Neutrophil (primary cell): ENCODE measurements around the gene ATL2.

Experiments
- H3K27ac ChIP-seq: fragments of 200-600 bp; sonication (generic); 2 replicates; pipeline ENCODE4 v1.5.1; 2016; ENCODE audit warnings: mild to moderate bottlenecking, moderate library complexity
- H3K27me3 ChIP-seq: fragments of 200-600 bp; sonication (generic); 2 replicates; pipeline ENCODE4 v1.6.0; 2016; ENCODE audit warnings: mild to moderate bottlenecking
- H3K36me3 ChIP-seq: fragments of 200-600 bp; sonication (generic); 2 replicates; pipeline ENCODE4 v1.5.1; 2017
- H3K4me1 ChIP-seq, 2 experiments: fragments of 200-600 bp in 1 of 2; sonication (generic) in 1 of 2; 1 replicate in 1 of 2; 2 replicates in 1 of 2; pipeline versions ENCODE4 v1.5.1 to v1.6.1; 2013 to 2016; ENCODE audit warnings: low read depth in 1 of 2, low read length in 1 of 2, mild to moderate bottlenecking in 1 of 2, moderate library complexity in 1 of 2; ENCODE audit not compliant: control insufficient read depth in 1 of 2, insufficient read depth in 1 of 2
- H3K4me3 ChIP-seq, 2 experiments: fragments of 200-600 bp in 1 of 2; sonication (generic) in 1 of 2; 1 replicate in 1 of 2; 2 replicates in 1 of 2; pipeline ENCODE4 v1.5.1; 2013 to 2016; ENCODE audit warnings: low read depth in 1 of 2, low read length in 1 of 2, mild to moderate bottlenecking in 1 of 2, moderate library complexity in 1 of 2
- H3K9me3 ChIP-seq: fragments of 200-600 bp; sonication (generic); 2 replicates; pipeline ENCODE4 v1.5.1; 2016
- TF ChIP-seq, protein P1 (sequence below): fragments of 200-600 bp; sonication (generic); IDR thresholded peaks from 2 replicates; pipeline ENCODE4 v1.5.1; 2016; ENCODE audit warnings: antibody characterized with exemption

Gene ATL2

GRCh38 chr2:38362232-38362631 is 14.8 kb downstream of the ATL2 start:
- Histone ChIP-seq H3K36me3 (no peaks in the 10 kb centered on the region), H3K4me1 (no peaks in the 10 kb centered on the region)

GRCh38 chr2:38360177-38360576 is 16.9 kb downstream of the ATL2 start:
- H3K36me3 ChIP-seq, result no peaks in the 10 kb centered on the region
- no peaks in the 10 kb centered on the region for H3K4me1 ChIP-seq
- H3K27me3 ChIP-seq, result no peaks in the 10 kb centered on the region
- H3K27ac ChIP-seq, result no peak overlapping the region
- TF ChIP-seq, protein P1, sequence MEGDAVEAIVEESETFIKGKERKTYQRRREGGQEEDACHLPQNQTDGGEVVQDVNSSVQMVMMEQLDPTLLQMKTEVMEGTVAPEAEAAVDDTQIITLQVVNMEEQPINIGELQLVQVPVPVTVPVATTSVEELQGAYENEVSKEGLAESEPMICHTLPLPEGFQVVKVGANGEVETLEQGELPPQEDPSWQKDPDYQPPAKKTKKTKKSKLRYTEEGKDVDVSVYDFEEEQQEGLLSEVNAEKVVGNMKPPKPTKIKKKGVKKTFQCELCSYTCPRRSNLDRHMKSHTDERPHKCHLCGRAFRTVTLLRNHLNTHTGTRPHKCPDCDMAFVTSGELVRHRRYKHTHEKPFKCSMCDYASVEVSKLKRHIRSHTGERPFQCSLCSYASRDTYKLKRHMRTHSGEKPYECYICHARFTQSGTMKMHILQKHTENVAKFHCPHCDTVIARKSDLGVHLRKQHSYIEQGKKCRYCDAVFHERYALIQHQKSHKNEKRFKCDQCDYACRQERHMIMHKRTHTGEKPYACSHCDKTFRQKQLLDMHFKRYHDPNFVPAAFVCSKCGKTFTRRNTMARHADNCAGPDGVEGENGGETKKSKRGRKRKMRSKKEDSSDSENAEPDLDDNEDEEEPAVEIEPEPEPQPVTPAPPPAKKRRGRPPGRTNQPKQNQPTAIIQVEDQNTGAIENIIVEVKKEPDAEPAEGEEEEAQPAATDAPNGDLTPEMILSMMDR, result no peak
- H3K4me3 ChIP-seq, result no peak overlapping the region
- no peaks in the 10 kb centered on the region for H3K9me3 ChIP-seq

More at GRCh38 chr2:38362232-38362631, 14.8 kb downstream of the ATL2 start:
- Histone ChIP-seq H3K4me3 (no peak overlapping the region), H3K27ac (no peak overlapping the region), H3K27me3 (no peaks in the 10 kb centered on the region), H3K9me3 (no peaks in the 10 kb centered on the region)
- TF ChIP-seq, protein P1, result no peak

DNA sequence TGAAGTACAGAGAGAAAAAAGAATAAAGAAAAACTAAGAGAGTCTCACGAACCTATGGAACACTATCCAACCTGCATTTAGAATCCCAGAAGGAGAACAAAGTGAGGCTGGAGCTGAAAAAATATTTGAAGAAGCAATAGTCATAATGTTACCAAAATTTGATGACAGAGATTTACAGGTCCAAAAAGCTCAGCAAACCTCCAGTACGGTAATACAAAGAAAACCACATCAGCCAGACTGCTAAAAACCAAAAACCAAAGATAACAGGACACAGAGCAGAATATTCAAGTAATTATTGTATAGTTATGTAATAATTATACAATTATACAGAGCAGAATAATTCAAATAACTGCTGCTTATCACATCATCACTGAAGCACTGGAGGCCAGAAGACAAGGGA is 23.7 kb downstream of the ATL2 start:
- Histone ChIP-seq H3K27ac (no peak overlapping the region), H3K4me3 (no peak overlapping the region), H3K4me1 (no peaks in the 10 kb centered on the region), H3K9me3 (no peaks in the 10 kb centered on the region), H3K36me3 (peaks cover 3% of the 10 kb centered on the region), H3K27me3 (no peaks in the 10 kb centered on the region)
- TF ChIP-seq, protein P1, result no peak

DNA sequence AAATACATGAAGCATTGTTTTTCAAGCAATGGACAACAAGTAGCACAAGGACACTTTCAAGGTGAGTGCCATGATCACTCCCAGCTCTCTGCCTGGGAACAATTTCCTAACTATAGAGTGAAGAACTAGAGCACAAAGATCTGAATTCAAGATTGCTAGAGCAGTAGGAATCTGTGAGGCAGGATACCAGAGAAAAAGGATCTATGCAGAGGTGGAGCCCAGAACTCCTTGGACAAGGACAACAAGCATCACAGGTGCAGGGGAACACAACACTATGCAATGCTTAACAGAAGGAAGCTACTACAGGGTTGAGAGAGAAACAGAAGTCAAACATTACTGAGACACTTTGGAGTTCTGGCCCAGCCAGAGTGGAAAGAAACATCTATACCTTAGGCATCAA is 24.7 kb downstream of the ATL2 start:
- Histone ChIP-seq H3K36me3 (peaks cover 3% of the 10 kb centered on the region), H3K27me3 (no peaks in the 10 kb centered on the region), H3K9me3 (no peaks in the 10 kb centered on the region), H3K4me3 (no peak overlapping the region), H3K27ac (no peak overlapping the region), H3K4me1 (no peaks in the 10 kb centered on the region)
- TF ChIP-seq, protein P1, result no peak

DNA sequence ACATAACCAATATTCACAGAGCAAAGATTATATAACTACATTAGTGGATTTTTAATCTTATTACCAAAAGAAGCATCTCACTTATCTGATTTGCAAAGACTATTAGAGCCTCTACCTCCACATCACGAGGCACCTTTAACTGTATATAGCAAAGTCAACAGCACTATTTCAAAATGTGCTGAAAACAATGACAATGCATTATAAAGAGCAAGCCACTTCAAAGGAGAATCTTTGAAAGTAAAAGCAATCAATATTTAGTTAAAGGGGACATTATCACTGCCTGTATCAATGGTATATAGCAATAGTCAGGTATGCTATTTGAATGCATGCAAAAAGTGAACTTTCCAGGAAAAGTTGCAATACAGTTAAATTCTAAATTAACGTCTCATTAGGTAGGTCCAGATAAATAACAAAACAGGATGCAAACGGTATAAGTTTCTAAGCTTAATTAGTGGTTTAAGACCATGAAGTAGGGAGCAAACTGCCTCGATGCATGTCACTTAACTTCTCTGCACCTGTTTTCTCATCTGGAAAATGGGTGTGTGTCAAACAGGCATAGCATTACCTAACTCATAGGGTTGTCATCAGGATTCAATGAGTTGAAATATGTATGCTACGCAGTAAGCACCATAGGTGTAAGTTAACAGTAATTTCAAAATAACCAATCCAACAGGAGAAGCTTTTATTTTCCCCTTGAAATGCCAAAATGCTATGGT is 31.6 kb downstream of the ATL2 start:
- Histone ChIP-seq H3K27ac (no peak overlapping the region), H3K4me3 (no peak overlapping the region), H3K27me3 (no peaks in the 10 kb centered on the region), H3K9me3 (no peaks in the 10 kb centered on the region), H3K4me1 (no peaks in the 10 kb centered on the region), H3K36me3 (peaks cover 20% of the 10 kb centered on the region)
- TF ChIP-seq, protein P1, result no peak
